ENCODE results near the gene RALY.

DNA sequence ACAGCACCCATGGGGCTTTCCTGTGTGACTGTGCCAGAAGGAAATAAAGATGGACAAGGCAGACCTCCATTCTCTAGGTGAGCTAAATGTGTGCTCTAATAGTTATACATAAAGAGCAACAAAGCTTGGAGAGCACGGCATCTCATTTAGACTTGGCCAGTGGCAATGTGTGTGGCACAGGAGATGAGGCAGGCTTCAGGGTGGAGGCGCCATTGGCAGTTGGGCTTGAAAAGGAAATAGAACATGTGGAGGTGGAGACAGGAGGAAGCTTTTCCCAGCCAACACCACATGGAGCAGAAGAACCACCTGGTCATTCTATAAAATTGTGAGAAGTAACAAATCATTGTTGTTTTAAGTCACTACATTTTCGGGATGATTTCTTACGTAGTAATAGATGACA, 3.6 kb upstream of the RALY start:
- TF ChIP-seq, protein P1, sequence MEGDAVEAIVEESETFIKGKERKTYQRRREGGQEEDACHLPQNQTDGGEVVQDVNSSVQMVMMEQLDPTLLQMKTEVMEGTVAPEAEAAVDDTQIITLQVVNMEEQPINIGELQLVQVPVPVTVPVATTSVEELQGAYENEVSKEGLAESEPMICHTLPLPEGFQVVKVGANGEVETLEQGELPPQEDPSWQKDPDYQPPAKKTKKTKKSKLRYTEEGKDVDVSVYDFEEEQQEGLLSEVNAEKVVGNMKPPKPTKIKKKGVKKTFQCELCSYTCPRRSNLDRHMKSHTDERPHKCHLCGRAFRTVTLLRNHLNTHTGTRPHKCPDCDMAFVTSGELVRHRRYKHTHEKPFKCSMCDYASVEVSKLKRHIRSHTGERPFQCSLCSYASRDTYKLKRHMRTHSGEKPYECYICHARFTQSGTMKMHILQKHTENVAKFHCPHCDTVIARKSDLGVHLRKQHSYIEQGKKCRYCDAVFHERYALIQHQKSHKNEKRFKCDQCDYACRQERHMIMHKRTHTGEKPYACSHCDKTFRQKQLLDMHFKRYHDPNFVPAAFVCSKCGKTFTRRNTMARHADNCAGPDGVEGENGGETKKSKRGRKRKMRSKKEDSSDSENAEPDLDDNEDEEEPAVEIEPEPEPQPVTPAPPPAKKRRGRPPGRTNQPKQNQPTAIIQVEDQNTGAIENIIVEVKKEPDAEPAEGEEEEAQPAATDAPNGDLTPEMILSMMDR (IDR thresholded peaks at IDR 0.05): no peak
- TF ChIP-seq POLR2A (IDR thresholded peaks at IDR 0.05): no peak

Measured in body of pancreas (tissue), 4 donors.